Parathyroid adenoma (tissue), 2 donors: ENCODE measurements around the gene ACAA1.

Source experiments
- H2AFZ ChIP-seq: fragments of 300-600 bp; sonication (generic); one replicate; pipeline ENCODE4 v1.7.0; 2017; ENCODE audit warnings: antibody characterized with exemption, mild to moderate bottlenecking
- H3K27ac ChIP-seq: fragments of 300-600 bp; sonication (generic); one replicate; pipeline ENCODE4 v1.7.0; 2017
- H3K27me3 ChIP-seq: fragments of 300-600 bp; sonication (generic); one replicate; pipeline ENCODE4 v1.7.0; 2017; ENCODE audit warnings: low read length; ENCODE audit not compliant: control insufficient read depth, insufficient read depth
- H3K36me3 ChIP-seq: fragments of 300-600 bp; sonication (generic); one replicate; pipeline ENCODE4 v1.7.0; 2017; ENCODE audit warnings: low read length; ENCODE audit not compliant: control insufficient read depth, insufficient read depth
- H3K4me1 ChIP-seq: fragments of 300-600 bp; sonication (generic); one replicate; pipeline ENCODE4 v1.7.0; 2017; ENCODE audit warnings: control low read depth
- H3K4me2 ChIP-seq: fragments of 300-600 bp; sonication (generic); one replicate; pipeline ENCODE4 v1.7.0; 2017; ENCODE audit warnings: low read length
- H3K4me3 ChIP-seq: fragments of 300-600 bp; sonication (generic); one replicate; pipeline ENCODE4 v1.7.0; 2017; ENCODE audit warnings: low read depth, low read length
- H3K79me2 ChIP-seq: fragments of 300-600 bp; sonication (generic); one replicate; pipeline ENCODE4 v1.7.0; 2017; ENCODE audit warnings: control low read depth
- H3K9ac ChIP-seq: fragments of 300-600 bp; sonication (generic); one replicate; pipeline ENCODE4 v1.7.0; 2017; ENCODE audit warnings: mild to moderate bottlenecking
- H3K9me3 ChIP-seq: fragments of 300-600 bp; sonication (generic); one replicate; pipeline ENCODE4 v1.7.0; 2017; ENCODE audit warnings: low read length; ENCODE audit not compliant: control insufficient read depth
- TF ChIP-seq, protein P1 (sequence below): fragments of 300-600 bp; sonication (generic); IDR thresholded peaks from one replicate; pipeline ENCODE4 v1.7.0; 2017; ENCODE audit warnings: antibody characterized with exemption, mild to moderate bottlenecking
- donor health status: primary hyperparathyroidism.

The ACAA1 gene

GRCh38 chr3:38101811-38102443 is 35.0 kb downstream of the ACAA1 start:
- H3K79me2 ChIP-seq = no peaks in the 10 kb centered on the region
- no peak overlapping the region for H3K4me3 ChIP-seq
- H3K27me3 ChIP-seq = no peaks in the 10 kb centered on the region
- TF ChIP-seq, protein P1, sequence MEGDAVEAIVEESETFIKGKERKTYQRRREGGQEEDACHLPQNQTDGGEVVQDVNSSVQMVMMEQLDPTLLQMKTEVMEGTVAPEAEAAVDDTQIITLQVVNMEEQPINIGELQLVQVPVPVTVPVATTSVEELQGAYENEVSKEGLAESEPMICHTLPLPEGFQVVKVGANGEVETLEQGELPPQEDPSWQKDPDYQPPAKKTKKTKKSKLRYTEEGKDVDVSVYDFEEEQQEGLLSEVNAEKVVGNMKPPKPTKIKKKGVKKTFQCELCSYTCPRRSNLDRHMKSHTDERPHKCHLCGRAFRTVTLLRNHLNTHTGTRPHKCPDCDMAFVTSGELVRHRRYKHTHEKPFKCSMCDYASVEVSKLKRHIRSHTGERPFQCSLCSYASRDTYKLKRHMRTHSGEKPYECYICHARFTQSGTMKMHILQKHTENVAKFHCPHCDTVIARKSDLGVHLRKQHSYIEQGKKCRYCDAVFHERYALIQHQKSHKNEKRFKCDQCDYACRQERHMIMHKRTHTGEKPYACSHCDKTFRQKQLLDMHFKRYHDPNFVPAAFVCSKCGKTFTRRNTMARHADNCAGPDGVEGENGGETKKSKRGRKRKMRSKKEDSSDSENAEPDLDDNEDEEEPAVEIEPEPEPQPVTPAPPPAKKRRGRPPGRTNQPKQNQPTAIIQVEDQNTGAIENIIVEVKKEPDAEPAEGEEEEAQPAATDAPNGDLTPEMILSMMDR = no peak
- H3K9me3 ChIP-seq = no peaks in the 10 kb centered on the region
- H2AFZ ChIP-seq = no peak overlapping the region
- no peak overlapping the region for H3K27ac ChIP-seq
- no peak overlapping the region for H3K9ac ChIP-seq
- no peak overlapping the region for H3K4me2 ChIP-seq
- H3K4me1 ChIP-seq = no peaks in the 10 kb centered on the region
- no peaks in the 10 kb centered on the region for H3K36me3 ChIP-seq

DNA sequence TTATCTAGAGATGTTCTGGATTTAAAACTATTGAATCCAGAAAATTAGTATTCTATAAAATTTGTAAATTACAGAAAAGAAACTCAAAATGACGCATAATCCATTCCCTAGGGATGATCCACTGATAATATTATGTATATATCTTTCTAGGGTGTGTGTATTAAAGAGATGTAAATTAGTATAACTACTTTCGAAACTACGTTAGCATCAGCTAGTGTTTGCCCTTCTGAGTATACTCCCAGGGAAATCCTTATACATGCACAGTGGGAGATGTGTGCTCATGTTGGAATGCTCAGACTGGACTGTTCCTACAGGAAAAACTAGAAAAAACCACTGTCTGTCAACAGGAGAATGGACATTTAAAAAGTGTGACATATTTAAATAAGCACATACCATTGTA is 36.4 kb downstream of the ACAA1 start:
- Histone ChIP-seq H3K9me3 (no peaks in the 10 kb centered on the region), H3K9ac (no peak overlapping the region)
- TF ChIP-seq, protein P1 = no peak

DNA sequence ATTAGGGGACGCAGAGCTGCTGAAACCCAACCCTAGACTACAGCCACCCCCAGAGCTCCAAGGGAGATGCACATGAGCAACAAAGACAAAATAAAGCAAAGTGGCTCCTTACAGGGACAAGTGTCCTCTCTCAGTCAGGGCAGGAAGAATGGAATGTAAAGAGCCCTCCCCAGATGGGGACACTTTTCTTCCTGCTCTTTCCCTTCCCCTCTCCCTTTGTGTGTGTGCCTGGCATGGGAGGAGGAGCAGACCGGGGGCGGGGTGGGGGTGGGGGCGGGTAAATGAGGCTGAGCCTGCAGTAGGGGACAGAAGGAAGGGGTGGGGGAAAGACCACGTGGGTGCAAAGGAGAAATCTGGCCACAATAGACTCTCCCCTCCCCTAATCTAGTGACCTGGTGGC is 37.4 kb downstream of the ACAA1 start:
- H3K79me2 ChIP-seq = no peaks in the 10 kb centered on the region
- H3K4me1 ChIP-seq = no peaks in the 10 kb centered on the region
- H3K27me3 ChIP-seq = no peaks in the 10 kb centered on the region
- no peak overlapping the region for H3K4me3 ChIP-seq
- H3K9me3 ChIP-seq = no peaks in the 10 kb centered on the region
- TF ChIP-seq, protein P1 = no peak
- H3K27ac ChIP-seq = no peak overlapping the region
- H3K9ac ChIP-seq = no peak overlapping the region
- H3K36me3 ChIP-seq = no peaks in the 10 kb centered on the region
- H2AFZ ChIP-seq = no peak overlapping the region
- H3K4me2 ChIP-seq = no peak overlapping the region

More for the DNA sequence above, 36.4 kb downstream of the ACAA1 start:
- Histone ChIP-seq H3K4me2 (no peak overlapping the region), H3K36me3 (no peaks in the 10 kb centered on the region), H3K27me3 (no peaks in the 10 kb centered on the region), H3K27ac (no peak overlapping the region), H3K4me1 (no peaks in the 10 kb centered on the region), H3K4me3 (no peak overlapping the region), H3K79me2 (no peaks in the 10 kb centered on the region), H2AFZ (no peak overlapping the region)

DNA sequence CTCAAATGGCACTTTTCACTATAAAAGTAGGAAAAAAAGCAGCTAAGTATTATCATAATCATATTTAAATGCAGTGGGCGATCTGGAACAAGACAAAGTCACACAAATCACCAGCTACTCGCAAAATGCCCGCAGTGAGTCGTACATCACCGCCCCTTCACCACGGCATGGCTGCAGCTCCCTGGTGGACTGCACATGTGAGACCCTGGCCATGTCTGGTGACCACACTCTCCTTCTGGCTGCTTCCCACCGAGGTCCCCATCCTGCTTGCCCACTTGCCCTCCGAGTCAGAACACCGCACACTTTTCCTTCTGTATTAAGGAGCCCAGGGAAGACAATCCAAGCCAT is 38.6 kb downstream of the ACAA1 start:
- H3K4me1 ChIP-seq = no peaks in the 10 kb centered on the region
- no peak overlapping the region for H3K4me2 ChIP-seq
- no peaks in the 10 kb centered on the region for H3K27me3 ChIP-seq
- TF ChIP-seq, protein P1 = no peak
- no peaks in the 10 kb centered on the region for H3K9me3 ChIP-seq
- H3K36me3 ChIP-seq = no peaks in the 10 kb centered on the region
- no peak overlapping the region for H2AFZ ChIP-seq
- no peak overlapping the region for H3K4me3 ChIP-seq
- no peak overlapping the region for H3K27ac ChIP-seq
- no peak overlapping the region for H3K9ac ChIP-seq
- no peaks in the 10 kb centered on the region for H3K79me2 ChIP-seq
